ENCODE data around the gene LUZP1. TPM values are rescaled to one million over a fixed set of nuclear protein-coding genes. Genes with fewer than 3 reads are reported as not detected.

LUZP1 gene
- total RNA-seq, 2 donors from 2014 or later: 31.9 to 35.4 TPM

DNA sequence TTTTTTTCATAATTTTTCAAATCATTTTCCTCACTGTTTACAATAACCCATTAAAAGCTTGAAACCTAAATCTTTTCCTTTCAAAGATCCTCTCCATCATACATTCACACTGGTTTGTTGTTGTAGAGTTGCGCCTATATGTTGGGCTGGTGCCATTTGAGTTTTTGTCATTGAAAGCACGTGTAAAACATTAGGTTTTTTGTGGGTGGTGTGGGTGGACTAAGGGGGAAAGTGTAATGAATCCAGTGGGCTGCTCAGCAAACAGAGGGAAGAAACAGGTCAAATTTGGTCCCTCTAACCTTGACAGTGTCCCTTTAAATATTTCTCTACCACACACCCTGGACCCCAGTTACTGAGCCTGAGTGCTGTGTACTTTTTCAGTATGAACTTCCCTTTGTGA is 102.6 kb downstream of the LUZP1 start:
- intact Hi-C loops (cut with DNase I): no loop called here
- no peak for DNase-seq (ENCODE audit: low spot score)

DNA sequence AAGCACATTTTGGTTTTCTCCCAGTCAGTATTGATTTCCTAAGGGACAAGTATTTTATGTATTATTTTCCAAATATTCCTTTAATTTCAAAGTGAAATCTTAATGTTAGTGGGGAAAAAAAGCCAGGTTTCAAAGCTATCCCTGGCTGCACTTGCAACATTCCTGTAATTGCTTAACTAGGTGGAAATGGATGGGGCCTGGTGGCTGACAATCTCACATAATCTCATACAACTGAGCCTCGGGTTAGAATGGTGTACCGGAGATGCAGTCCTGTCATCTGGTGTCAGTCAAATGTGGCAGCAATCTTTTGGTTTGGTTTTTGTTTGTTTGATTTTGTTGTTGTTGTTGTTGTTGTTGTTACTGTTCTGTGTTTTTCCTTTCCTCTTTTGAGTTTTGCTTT is 103.3 kb downstream of the LUZP1 start:
- intact Hi-C loops (cut with DNase I): no loop called here
- no peak for DNase-seq (ENCODE audit: low spot score)

DNA sequence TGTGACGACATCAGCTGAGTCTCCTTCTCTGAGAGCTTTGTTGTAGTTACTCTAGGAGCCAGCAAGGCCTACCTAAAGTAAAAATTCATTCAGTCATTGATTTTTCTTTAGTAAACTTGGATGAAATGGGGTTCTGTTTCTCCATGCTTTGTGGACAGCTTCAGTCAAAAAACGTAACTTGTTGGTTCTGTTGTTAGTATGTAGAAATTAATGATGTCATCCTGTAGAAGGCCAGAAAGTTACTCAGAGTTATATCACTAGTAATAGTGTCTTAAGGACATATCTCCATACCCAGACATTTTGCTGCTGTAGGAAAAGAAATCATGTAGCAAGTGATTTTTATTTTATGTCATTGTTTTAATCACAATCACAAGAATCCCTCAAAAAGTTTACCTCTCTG is 106.4 kb downstream of the LUZP1 start:
- intact Hi-C loops (cut with DNase I): no loop called here
- DNase-seq (ENCODE audit: low spot score): no peak

DNA sequence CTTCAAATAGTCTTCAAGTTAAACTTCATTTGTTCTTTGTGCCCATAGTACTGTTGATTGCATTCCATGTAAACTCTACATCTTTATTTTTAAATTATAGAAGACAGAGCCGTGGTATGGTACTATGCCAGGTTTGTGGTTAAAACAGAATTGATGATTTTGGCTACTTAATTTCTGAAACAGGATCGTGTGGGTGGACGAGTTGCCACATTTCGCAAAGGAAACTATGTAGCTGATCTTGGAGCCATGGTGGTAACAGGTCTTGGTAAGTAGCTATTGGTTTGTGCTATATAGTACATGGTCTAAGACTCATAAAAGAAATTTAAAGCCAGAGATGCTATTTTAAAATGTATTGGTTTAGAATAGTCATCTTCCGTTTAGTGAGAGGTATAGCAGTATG is 111.4 kb downstream of the LUZP1 start:
- DNase-seq (ENCODE audit: low spot score): no peak
- intact Hi-C loops (cut with DNase I): no loop called here

DNA sequence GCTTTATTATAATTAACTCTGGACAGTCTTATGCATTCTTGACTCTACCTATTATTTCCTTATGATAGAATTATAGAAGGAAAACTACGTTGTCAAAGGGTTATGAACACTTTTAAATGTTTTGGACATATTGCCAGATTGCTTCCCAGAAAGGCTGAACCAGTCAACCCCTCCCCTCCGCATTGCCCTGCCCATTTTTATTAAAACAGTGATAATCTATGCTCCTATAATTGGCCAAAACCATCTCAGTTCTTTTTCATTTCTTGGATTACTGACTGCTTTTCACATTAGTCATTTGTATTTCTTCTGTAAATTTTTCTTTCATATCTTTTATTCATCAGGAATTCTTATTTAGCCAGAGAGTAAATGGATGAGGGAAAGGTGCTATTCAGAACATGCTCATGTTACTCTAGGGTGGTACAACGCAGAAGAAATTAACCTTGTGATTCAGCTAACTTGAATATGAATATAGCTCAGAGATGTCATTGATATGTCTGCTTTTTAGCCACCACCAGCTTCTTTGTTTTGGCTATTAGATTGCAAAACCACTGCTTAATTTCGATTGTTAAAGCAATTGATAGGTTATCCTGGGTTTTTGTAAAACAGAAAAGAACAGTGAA is 117.3 kb downstream of the LUZP1 start:
- intact Hi-C loops (cut with DNase I): no loop called here
- DNase-seq (ENCODE audit: low spot score): no peak

DNA sequence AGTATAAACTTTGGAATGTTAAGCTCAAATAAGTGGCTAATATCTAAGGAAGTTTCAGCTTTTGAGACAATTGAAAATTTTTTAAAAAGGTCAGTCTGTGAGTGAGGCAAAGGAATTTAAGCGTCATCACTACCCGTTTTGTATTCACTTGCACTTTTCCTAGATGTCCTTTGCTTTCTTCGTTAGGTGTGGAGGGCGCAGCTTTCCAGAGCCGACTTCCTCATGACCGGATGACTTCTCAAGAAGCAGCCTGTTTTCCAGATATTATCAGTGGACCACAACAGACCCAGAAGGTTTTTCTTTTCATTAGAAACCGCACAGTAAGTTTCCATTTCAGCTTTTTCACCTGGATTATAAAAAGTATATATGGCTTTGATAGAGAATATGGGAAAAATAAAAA is 118.5 kb downstream of the LUZP1 start:
- intact Hi-C loops (cut with DNase I): no loop called here
- no peak for DNase-seq (ENCODE audit: low spot score)

DNA sequence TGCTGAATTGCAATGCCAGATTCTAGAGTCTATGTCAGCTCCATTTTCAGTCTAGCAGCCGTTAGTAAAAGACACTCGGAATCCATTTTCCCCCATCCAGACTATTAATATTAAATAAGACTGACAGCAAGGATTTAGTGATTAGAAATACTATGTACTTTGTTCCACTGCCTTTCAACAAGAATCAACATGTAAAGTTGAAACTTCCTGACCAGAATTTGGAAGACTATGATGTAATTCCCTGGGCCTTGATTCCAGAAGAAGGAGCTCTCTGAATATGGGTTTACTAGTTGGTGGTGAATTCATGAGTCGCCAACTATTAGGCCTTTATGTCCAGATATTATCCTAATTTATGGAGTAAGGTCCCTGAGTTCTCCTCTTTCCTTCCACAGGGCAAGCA is 124.6 kb downstream of the LUZP1 start:
- intact Hi-C loops (cut with DNase I): loop anchor here in 1 of 2 donors (10.0 kb wide), 1 partner anchor 559 kb away; no protein-coding TSS in a partner anchor

DNA sequence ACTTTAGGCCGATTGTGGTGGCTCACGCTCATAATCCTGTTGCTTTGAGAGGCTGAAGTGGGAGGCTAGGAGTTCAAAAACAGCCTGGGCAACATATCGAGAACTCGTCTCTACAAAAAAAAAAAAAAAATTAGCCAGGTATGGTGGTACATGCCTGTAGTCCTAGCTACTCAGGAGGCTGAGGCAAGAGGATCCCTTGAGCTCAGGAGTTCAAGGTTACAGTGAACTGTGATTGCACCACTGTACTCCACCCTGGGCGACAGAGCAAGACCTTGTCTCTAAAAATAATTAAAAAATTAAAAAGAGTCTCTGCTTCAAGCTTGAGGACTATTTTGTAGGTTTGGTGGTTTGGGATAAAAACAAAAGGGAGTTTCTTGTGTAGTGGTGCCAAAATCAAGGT is 128.1 kb downstream of the LUZP1 start:
- intact Hi-C loops (cut with DNase I): loop anchor here in 1 of 2 donors (10.0 kb wide), 1 partner anchor 556 kb away; no protein-coding TSS in a partner anchor
- DNase-seq (ENCODE audit: low spot score): no peak

More for the DNA sequence above, 124.6 kb downstream of the LUZP1 start:
- no peak for DNase-seq (ENCODE audit: low spot score)

DNA sequence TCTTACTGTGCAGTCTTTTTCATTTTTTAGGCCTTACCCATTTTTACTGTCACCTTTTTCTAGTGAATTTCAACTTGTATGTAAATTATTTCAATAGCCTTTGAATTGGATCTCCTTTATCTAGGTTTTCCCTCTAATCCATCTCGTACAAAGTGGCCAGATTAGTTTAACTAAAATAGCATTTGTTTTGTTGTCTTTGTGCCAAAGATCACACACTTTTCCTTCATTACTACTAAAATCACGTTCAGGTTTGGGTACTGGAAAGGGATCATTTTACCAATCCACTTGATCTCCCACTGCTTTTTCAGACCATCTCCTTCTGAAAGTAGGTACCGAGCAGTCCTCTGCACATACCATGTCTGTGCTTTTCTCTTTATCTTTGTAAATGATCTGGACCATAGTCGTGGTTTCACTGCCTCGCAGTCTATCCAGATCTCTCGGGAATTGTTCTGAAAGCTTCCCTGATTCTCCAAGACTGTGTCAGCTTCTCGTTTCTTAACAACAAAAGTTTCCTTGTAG is 129.3 kb downstream of the LUZP1 start:
- intact Hi-C loops (cut with DNase I): no loop called here
- DNase-seq (ENCODE audit: low spot score): no peak

DNA sequence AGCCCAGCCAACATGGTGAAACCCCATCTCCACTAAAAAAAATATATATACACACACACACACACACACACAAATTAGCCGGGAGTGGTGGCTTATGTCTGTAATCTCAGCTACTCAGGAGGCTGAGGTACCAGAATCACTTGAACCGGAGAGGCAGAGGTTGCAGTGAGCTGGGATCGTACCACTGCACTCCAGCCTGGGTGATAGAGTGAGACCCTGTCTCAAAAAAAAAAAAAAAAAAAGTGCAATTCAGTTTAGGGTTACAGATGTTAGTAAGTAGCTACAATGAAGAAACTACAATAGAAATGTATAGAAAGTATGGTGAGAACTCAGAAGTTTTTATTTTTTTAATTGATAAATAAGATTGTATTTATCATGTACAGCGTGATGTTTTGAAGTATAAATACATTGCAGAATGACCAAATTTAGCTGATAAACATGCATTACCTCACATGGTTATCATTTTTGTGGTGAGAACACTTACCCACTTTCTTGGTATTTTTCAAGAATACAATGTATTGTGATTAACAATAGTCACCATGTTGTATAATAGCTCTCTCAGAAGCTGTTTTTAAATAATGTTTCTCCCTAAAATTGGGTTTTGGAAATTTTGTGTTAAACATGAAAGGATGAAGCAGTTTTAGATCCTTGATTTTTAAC is 131.4 kb downstream of the LUZP1 start:
- intact Hi-C loops (cut with DNase I): no loop called here
- no peak for DNase-seq (ENCODE audit: low spot score)

DNA sequence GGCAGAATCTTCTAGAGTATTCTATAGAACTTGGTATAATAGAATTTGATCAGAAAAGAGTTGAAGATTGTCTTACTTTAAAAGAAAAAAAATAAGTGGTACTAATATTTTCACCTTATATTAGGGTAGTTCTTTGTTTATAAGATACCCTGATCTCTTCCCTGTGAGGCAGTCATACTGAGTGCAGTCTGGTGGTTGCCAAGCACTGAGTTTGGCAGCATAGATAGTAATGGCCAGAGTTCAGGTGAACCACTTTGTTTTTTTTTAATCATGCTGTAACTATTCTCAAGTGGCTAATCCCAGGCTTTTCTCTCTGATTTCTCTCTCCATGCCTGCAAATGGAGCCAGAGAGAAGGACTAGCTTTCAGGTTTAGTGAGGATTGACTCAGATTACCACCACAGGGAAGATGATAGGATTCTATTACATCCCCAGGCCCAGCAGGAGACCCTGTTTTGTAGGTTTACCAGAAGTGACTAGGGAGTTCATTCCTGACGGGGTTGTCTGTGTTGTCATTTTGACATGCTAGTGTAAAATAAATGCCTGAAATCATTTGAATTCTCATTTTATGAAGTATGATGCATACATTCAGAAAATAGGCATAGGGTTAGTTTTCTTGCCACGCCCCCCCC is 132.7 kb downstream of the LUZP1 start:
- intact Hi-C loops (cut with DNase I): no loop called here
- no peak for DNase-seq (ENCODE audit: low spot score)

Small RNAs within 50 kb of the gene (microRNA-seq; reads per million reads assigned to microRNA genes)
- gene MIR3115 (ENCODE audit: borderline microRNAs expressed in 2 of 2): 0.26 to 1.9 reads per million in 2 donors
- gene MIR4419A (ENCODE audit: borderline microRNAs expressed in 2 of 2): 0 reads per million in 2 donors

Other genes with a start within 250 kb of the LUZP1 start
- gene LACTBL1, start 196.0 kb downstream of the LUZP1 start, total RNA-seq: not detected
- gene TEX46, start 153.0 kb downstream of the LUZP1 start, total RNA-seq: not detected
- 10 to 100 TPM; 31.1 to 34.0 TPM for gene KDM1A, start 149.4 kb downstream of the LUZP1 start, total RNA-seq
- not detected for gene HTR1D, start 48.6 kb upstream of the LUZP1 start, total RNA-seq
- gene HNRNPR, start 175.4 kb upstream of the LUZP1 start, total RNA-seq: 100 to 1,000 TPM in 1 of 2 donors, 10 to 100 TPM in 1; 95.1 to 117 TPM
- gene ZNF436, start 201.0 kb upstream of the LUZP1 start, total RNA-seq: 10 to 100 TPM; 13.1 to 18.4 TPM